ENCODE results near the gene HNF4A. TPM values are rescaled to one million over a fixed set of nuclear protein-coding genes. Genes with fewer than 3 reads are reported as not detected.
"Not testable (repeated sequence)": the region's sequence is repeated elsewhere in the genome, so short reads cannot be mapped to it uniquely, and the experiment has no call there.

Gene HNF4A
- total and polyA plus RNA-seq, 2 of the 4 experiments (the other 2 are of a cell fraction): not detected

- DNase-seq; H3K9me3 ChIP-seq (ENCODE audit: control insufficient read depth, insufficient read depth, low read length); H4K5ac ChIP-seq (ENCODE audit: low read depth, low read length); H2BK15ac ChIP-seq (ENCODE audit: low read depth, low read length); H3K23ac ChIP-seq (ENCODE audit: low read depth, low read length); H4K20me1 ChIP-seq (ENCODE audit: insufficient read depth, low read length); H3K4me2 ChIP-seq (ENCODE audit: low read depth, low read length); H4K91ac ChIP-seq (ENCODE audit: insufficient read depth, low read depth, low read length); H2AK5ac ChIP-seq (ENCODE audit: low read depth, low read length); H3K14ac ChIP-seq (replicated peaks; ENCODE audit: low read depth, low read length); H3K9me1 ChIP-seq (ENCODE audit: insufficient read depth, low read length); CTCF ChIA-PET; H2AFZ ChIP-seq (replicated peaks; ENCODE audit: low read length, poor library complexity); H2AK9ac ChIP-seq (replicated peaks; ENCODE audit: low read depth, low read length, poor library complexity); dilution Hi-C loops (cut with HindIII; ENCODE audit: low sequenced_read_pairs, unreplicated experiment); H3K4me3 ChIP-seq (ENCODE audit: insufficient read depth, low read depth, low read length); H3K18ac ChIP-seq (ENCODE audit: low read depth, low read length); intact Hi-C loops (cut with micrococcal nuclease); in situ Hi-C loops (cut with MboI; ENCODE audit: low sequenced_read_pairs); H2BK120ac ChIP-seq (ENCODE audit: low read depth, low read length); BruUV-seq (replicated peaks); H3K56ac ChIP-seq (ENCODE audit: extremely low read depth, insufficient read depth, low read length); H3K4ac ChIP-seq (ENCODE audit: low read depth, low read length); H2BK5ac ChIP-seq (ENCODE audit: low read depth, low read length, poor library complexity, severe bottlenecking); H3K79me1 ChIP-seq (ENCODE audit: low read depth in 1 of 2, low read length in 2 of 2); H3K9ac ChIP-seq (ENCODE audit: low read depth, low read length); H2BK20ac ChIP-seq (ENCODE audit: low read depth, low read length); H3K36me3 ChIP-seq (ENCODE audit: control insufficient read depth, insufficient read depth, low read length); H3K27ac ChIP-seq (ENCODE audit: insufficient read depth, low read length); ATAC-seq (ENCODE audit: low read depth); H4K8ac ChIP-seq (ENCODE audit: low read depth in 2 of 2, low read length in 2 of 2); H3K4me1 ChIP-seq (ENCODE audit: control insufficient read depth, insufficient read depth, low read length): not testable (repeated sequence)
- peaks cover 17% of the 10 kb centered on the region for H3K27me3 ChIP-seq (ENCODE audit: control insufficient read depth, insufficient read depth, low read length)
- 62% methylated on average over 3 of the region's 10 CpGs; no CpG with 5 or more reads in 1 of the 2 experiments for WGBS, 2 experiments (ENCODE audit: extremely low coverage in 2 of 2, insufficient read length in 1 of 2)
- POLR2A ChIA-PET (ENCODE audit: unreplicated experiment): interaction anchor here (0.6 kb wide), 1 partner anchor 624 kb away, joined by 3 read pairs; no protein-coding TSS in a partner anchor
Observed at GRCh38 chr20:44345941-44346340, 9.6 kb upstream of the HNF4A start.
